GM12873 (cell line): ENCODE data around the gene SLC5A10.

ENCODE experiments used
- TF ChIP-seq, protein P1 (sequence below): IDR thresholded peaks from 2 replicates; pipeline ENCODE4 v1.5.1; 2012; ENCODE audit warnings: low read depth, mild to moderate bottlenecking, moderate library complexity, low read length, control low read depth; ENCODE audit not compliant: insufficient read depth; ENCODE audit errors: missing control alignments

Gene SLC5A10

DNA sequence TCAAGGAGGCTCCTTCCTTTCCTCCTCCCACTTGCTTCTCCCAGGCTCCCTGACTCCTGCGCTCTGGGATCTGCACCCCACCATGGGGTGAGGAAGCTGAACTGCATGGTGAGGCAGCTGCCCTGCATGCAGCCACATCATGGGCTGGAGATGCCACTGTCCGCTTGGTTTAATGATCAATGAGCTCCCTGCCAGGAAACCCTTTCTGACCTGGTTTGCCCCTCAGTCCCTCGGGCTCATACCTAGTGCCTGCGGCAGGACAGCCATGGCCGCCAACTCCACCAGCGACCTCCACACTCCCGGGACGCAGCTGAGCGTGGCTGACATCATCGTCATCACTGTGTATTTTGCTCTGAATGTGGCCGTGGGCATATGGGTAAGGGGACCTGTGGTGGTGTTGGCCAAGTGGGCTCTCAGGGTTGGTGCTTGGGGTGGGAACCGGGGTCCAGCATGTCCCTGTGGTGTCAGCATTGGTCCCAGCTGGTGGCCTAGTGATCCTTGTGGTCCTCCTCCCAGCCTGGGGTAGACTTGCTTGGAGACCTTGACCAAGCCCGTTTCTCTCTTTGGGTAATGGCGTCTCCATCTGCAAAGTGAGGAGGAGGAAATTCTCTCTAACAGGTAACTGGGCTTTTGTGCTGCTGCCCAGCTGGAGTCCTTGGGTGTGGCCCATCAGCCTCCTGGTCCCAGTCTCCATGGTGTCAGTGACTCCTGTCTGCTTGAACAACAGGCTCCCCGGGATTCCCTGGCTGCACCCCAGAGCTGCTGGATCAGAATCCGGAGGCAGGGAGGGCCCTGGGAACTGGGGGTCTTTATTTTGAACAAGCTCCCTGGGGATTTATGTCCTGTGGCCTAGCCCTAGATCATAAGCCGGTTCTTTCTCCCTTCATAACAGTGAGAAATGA is at the start of gene SLC5A10:
SLC5A10 (plus strand) TSS at position 225 of the 902 bp plus-strand sequence; CDS start at position 266, 41 bp downstream.
- TF ChIP-seq, protein P1, sequence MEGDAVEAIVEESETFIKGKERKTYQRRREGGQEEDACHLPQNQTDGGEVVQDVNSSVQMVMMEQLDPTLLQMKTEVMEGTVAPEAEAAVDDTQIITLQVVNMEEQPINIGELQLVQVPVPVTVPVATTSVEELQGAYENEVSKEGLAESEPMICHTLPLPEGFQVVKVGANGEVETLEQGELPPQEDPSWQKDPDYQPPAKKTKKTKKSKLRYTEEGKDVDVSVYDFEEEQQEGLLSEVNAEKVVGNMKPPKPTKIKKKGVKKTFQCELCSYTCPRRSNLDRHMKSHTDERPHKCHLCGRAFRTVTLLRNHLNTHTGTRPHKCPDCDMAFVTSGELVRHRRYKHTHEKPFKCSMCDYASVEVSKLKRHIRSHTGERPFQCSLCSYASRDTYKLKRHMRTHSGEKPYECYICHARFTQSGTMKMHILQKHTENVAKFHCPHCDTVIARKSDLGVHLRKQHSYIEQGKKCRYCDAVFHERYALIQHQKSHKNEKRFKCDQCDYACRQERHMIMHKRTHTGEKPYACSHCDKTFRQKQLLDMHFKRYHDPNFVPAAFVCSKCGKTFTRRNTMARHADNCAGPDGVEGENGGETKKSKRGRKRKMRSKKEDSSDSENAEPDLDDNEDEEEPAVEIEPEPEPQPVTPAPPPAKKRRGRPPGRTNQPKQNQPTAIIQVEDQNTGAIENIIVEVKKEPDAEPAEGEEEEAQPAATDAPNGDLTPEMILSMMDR = no peak

DNA sequence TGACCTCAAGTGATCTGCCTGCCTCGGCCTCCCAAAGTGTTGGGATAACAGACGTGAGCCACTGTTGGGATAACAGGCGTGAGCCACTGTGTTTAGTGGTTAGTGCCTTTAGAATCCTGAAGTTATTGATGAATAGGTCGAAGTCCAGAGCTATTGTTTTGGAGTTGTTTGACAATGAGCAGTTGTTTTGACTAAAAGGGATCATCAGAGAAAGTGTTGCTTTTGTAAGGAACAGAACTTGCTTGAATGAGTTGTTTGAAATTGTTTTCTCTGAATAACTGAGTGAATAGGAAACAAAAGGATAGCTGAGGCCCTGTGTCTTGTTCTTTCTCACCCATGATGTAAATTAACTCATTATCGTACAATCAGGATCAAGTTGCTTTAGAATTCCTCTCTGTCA is 47.5 kb upstream of the SLC5A10 start:
- TF ChIP-seq, protein P1 = no peak

DNA sequence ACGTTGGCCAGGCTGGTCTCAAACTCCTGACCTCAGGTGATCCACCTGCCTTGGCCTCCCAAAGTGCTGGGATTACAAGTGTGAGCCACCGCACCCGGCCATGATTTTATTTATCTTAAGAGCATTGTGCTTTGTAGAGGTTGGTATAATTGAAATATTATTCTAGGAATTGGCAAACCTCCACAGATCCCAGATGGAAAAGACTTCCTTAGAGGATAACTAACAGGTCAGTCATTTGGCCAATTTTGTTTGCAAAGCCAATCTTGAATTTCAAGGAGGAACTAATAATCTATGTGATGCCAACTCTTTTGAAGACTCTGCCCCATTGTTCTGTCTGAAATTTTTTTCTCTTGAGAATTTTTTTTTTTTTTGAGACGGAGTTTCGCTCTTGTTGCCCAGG is 46.7 kb upstream of the SLC5A10 start:
- TF ChIP-seq, protein P1 = no peak

DNA sequence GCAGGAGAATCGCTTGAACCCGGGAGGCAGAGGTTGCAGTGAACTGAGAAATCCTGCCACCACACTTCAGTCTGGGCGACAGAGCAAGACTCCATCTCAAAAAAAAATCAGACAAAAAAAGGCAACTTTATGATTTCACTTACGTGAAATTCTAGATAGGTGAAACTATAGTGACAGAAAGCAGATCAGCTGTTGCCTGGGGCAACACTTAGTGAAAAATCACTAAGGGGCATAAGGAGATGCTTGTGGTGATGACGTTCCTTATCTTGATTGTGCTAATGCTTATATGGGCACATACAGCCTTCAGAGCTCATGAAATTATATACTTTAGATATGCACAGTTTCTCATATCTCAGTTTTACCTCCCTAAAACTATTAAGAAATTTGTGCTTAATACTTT is 41.6 kb upstream of the SLC5A10 start:
- TF ChIP-seq, protein P1 = no peak

DNA sequence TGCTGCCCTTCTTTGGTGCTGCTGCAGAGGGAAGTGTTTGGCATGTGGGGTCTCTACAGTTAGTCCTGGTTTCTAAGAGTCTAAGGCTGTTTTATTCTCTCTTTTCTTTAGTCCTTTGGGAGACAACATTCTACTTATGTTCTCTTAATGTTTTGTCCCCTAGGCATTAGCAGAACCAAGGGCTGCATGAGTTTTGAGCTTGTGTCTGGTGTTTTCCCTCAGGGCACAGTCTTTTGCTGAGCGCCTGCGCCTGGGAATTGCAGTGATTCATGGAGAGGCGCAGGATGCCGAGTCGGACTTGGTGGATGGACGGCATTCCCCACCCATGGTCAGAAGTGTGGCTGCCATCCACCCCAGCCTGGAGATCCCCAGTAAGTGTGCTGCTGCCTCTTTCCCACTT is 41.1 kb upstream of the SLC5A10 start:
- TF ChIP-seq, protein P1 = no peak

DNA sequence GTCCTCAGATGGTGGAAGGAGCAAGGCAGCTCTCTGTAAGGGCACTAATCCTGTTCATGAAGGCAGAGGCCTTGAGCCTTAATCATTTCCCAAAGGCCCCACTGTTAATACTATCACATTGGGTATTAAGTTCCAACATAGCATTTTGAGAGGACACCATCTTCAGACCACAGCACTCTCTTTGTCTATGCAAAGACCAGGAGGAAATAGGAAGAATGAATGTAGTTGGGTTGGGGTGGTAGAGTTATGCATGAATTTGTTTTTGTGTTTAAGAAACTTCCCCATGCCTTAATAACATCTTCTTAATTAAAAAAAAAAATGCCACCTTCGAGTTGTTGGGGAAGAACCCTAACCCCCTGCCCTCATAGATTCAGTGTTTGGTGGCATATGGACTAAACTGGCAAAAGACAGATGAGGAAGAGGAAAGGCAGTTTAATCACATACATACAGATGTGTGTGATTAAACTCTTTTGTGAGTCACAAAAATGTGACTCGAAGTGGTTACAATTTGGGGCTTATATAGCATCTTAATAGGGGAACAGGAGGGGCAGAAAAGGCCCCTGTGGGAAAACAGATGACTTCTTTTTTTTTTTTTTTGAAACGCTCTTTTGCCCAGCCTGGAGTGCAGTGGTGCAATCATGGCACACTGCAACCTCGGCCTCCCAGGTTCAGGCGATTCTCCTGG is 35.0 kb upstream of the SLC5A10 start:
- TF ChIP-seq, protein P1 = no peak

DNA sequence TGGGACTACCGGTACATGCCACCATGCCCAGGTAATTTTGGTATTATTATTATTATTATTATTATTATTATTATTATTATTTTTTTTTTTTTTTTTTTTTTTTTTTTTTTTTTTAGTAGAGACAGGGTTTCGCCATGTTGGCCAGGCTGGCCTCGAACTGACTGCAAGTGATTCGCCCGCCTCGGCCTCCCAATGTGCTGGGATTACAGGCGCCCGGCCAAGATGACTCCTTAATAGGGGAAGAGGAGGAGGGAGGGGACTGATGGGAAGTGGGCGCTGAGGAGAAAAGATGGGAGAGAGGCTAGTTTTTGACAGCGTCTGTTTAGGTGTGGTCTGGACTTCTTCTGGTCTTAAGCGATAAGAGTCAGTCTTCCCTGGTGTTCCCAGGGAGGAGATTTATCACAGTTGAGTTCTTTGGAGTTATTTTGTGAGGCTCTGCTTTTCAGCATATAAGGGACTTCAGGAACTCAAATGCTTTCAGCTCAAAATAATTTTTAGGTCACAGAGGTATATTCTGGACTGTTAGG is 34.4 kb upstream of the SLC5A10 start:
- TF ChIP-seq, protein P1 = no peak
